ENCODE measurements around the gene FCER2.

GRCh38 chr19:7641290-7642276 is 60.3 kb downstream of the FCER2 start:
- no peak for TF ChIP-seq CTCF (IDR thresholded peaks at IDR 0.05)
- TF ChIP-seq ZFX (IDR thresholded peaks at IDR 0.05; ENCODE audit: borderline replicate concordance) = no peak

All from 22Rv1 (cell line).